ENCODE data around the gene ST6GALNAC1. TPM values are rescaled to one million over a fixed set of nuclear protein-coding genes. Genes with fewer than 3 reads are reported as not detected.

The ST6GALNAC1 gene
- total and polyA plus RNA-seq, 2 of the 8 experiments (the other 6 are each of a cell fraction or from before 2014, with no cell fraction given) = not detected

- TF ChIP-seq CHD1 (IDR thresholded peaks at IDR 0.05; ENCODE audit: low read depth, low read length) = no peak
- TF ChIP-seq BCL11A (IDR thresholded peaks at IDR 0.05; ENCODE audit: low read depth in 2 of 2, low read length in 2 of 2) = no peak
- no peak for TF ChIP-seq SRF (IDR thresholded peaks at IDR 0.05; ENCODE audit: low read depth, low read length)
- TF ChIP-seq HDAC2 (IDR thresholded peaks at IDR 0.05; ENCODE audit: borderline replicate concordance in 1 of 2, low read depth in 2 of 2, low read length in 2 of 2) = no peak
- TF ChIP-seq CHD2 (IDR thresholded peaks at IDR 0.05; ENCODE audit: low read length) = no peak
- TF ChIP-seq GTF2F1 (IDR thresholded peaks at IDR 0.05; ENCODE audit: borderline replicate concordance, low read depth, low read length) = no peak
- TF ChIP-seq TCF12 (IDR thresholded peaks at IDR 0.05; ENCODE audit: low read depth, low read length) = no peak
- 0 out of 4 replicates have a peak, but pooled peaks of 1 of the 2 experiments have one; percentile 32 for TF ChIP-seq SIN3A (conservative IDR thresholded peaks at IDR 0.05 in 1 of 2, IDR thresholded peaks at IDR 0.05 in 1 of 2; ENCODE audit: low read depth in 1 of 2, low read length in 2 of 2)
- TF ChIP-seq CBX5 (IDR thresholded peaks at IDR 0.05; ENCODE audit: low read depth, low read length) = no peak
- TF ChIP-seq SP4 (IDR thresholded peaks at IDR 0.05; ENCODE audit: low read length) = no peak
- no peak for TF ChIP-seq GABPA (IDR thresholded peaks at IDR 0.05; ENCODE audit: borderline replicate concordance, insufficient read depth, low read length)
- TF ChIP-seq RFX5 (IDR thresholded peaks at IDR 0.05; ENCODE audit: borderline replicate concordance, low read depth, low read length) = no peak
- no peak for TF ChIP-seq CTCF (IDR thresholded peaks at IDR 0.05; ENCODE audit: control extremely low read depth in 1 of 3, insufficient read depth in 1 of 3, low read depth in 1 of 3, low read length in 3 of 3)
- no peak for TF ChIP-seq RXRA (IDR thresholded peaks at IDR 0.05; ENCODE audit: insufficient read depth, low read depth, low read length)
- no peak for TF ChIP-seq RAD21 (IDR thresholded peaks at IDR 0.05 in 1 of 2, conservative IDR thresholded peaks at IDR 0.05 in 1 of 2; ENCODE audit: low read depth in 2 of 2, low read length in 2 of 2)
- TF ChIP-seq SP2 (IDR thresholded peaks at IDR 0.05; ENCODE audit: low read length) = no peak
- no peak for TF ChIP-seq EGR1 (IDR thresholded peaks at IDR 0.05; ENCODE audit: borderline replicate concordance, low read depth, low read length)
- peak; percentile 80 for TF ChIP-seq ASH2L (IDR thresholded peaks at IDR 0.05; ENCODE audit: low read length)
- TF ChIP-seq TAF1 (IDR thresholded peaks at IDR 0.05; ENCODE audit: low read depth, low read length) = no peak
- peak; percentile 23 for TF ChIP-seq KDM4A (IDR thresholded peaks at IDR 0.05; ENCODE audit: low read depth, low read length, severe bottlenecking)
- TF ChIP-seq CEBPB (IDR thresholded peaks at IDR 0.05; ENCODE audit: low read depth, low read length) = no peak
- TF ChIP-seq NRF1 (IDR thresholded peaks at IDR 0.05; ENCODE audit: low read depth, low read length) = no peak
- peak; percentile 97 for TF ChIP-seq SUZ12 (IDR thresholded peaks at IDR 0.05; ENCODE audit: low read length)
Measured at GRCh38 chr17:76585033-76585648, 58.4 kb downstream of the ST6GALNAC1 start (continued).
